ENCODE results near the gene ETV4. TPM values are rescaled to one million over a fixed set of nuclear protein-coding genes. Genes with fewer than 3 reads are reported as not detected.

ETV4 gene
- total RNA-seq, 6 experiments from 2014 or later: 0.42 to 1.4 (median 0.80) TPM; not detected in 1

- no peak for TF ChIP-seq CTCF (IDR thresholded peaks at IDR 0.05)
- WGBS (ENCODE audit: insufficient coverage, low coverage, low lambda C conversion rate, missing lambda C conversion rate): 67% methylated on average over 1 of the region's 5 CpGs
- Histone ChIP-seq H3K4me1 (peaks cover 0 to 12% (median 4%) of the 10 kb centered on the region in 4 donors), H3K27ac (no peak overlapping the region), H3K4me3 (no peak overlapping the region), H3K27me3 (no peaks in the 10 kb centered on the region), H3K9me3 (no peaks in the 10 kb centered on the region), H3K36me3 (no peaks in the 10 kb centered on the region)
- ATAC-seq: no peak
- no peak for DNase-seq
- intact Hi-C loops (cut with DNase I): no loop called here
Measured at GRCh38 chr17:43549496-43549895, 3.4 kb upstream of the ETV4 start.

GRCh38 chr17:43548689-43549379 lies 2.7 kb upstream of the ETV4 start:
- 60% methylated on average over 3 of the region's 3 CpGs for WGBS (ENCODE audit: insufficient coverage, low coverage, low lambda C conversion rate, missing lambda C conversion rate)
- Histone ChIP-seq H3K27me3 (no peaks in the 10 kb centered on the region), H3K9me3 (no peaks in the 10 kb centered on the region), H3K27ac (no peak overlapping the region), H3K4me3 (no peak overlapping the region), H3K36me3 (no peaks in the 10 kb centered on the region), H3K4me1 (peaks cover 0 to 15% (median 6%) of the 10 kb centered on the region in 4 donors)
- ATAC-seq: no peak
- TF ChIP-seq POLR2A (IDR thresholded peaks at IDR 0.05) (no peak), CTCF (IDR thresholded peaks at IDR 0.05) (no peak)
- DNase-seq: no peak
- intact Hi-C loops (cut with DNase I): no loop called here

GRCh38 chr17:43547659-43548256 lies 1.6 kb upstream of the ETV4 start:
- no peaks in the 10 kb centered on the region for H3K9me3 ChIP-seq
- no peaks in the 10 kb centered on the region for H3K27me3 ChIP-seq
- peaks cover 0 to 15% (median 6%) of the 10 kb centered on the region in 4 donors for H3K4me1 ChIP-seq
- no peak overlapping the region for H3K4me3 ChIP-seq
- H3K27ac ChIP-seq: no peak overlapping the region
- TF ChIP-seq CTCF (IDR thresholded peaks at IDR 0.05) (no peak), POLR2A (IDR thresholded peaks at IDR 0.05) (no peak)
- DNase-seq (no peak), ATAC-seq (no peak)
- intact Hi-C loops (cut with DNase I): no loop called here
- H3K36me3 ChIP-seq: no peaks in the 10 kb centered on the region

- Histone ChIP-seq H3K27me3 (no peaks in the 10 kb centered on the region), H3K4me3 (no peak overlapping the region), H3K27ac (no peak overlapping the region), H3K4me1 (peaks cover 0 to 15% (median 6%) of the 10 kb centered on the region in 4 donors), H3K9me3 (no peaks in the 10 kb centered on the region), H3K36me3 (no peaks in the 10 kb centered on the region)
- ATAC-seq: no peak
- TF ChIP-seq POLR2A (IDR thresholded peaks at IDR 0.05) (no peak), CTCF (IDR thresholded peaks at IDR 0.05) (no peak)
- WGBS (ENCODE audit: insufficient coverage, low coverage, low lambda C conversion rate, missing lambda C conversion rate): 0% methylated on average over 1 of the region's 2 CpGs
- DNase-seq: no peak
- intact Hi-C loops (cut with DNase I): no loop called here
Measured at GRCh38 chr17:43547189-43547550, 1.0 kb upstream of the ETV4 start.
